Transverse colon (tissue), 4 donors: Measurements from ENCODE around the gene ADAMTS16. TPM values are rescaled to one million over a fixed set of nuclear protein-coding genes. Genes with fewer than 3 reads are reported as not detected.

ENCODE experiments used
- DNase-seq: peaks from one replicate; pipeline ENCODE4 v3.0.0-alpha.2; 2019
- H3K27ac ChIP-seq, 4 donors: fragments of 200-600 bp; sonication (generic); 2 replicates each; pipeline ENCODE4 v1.5.1; 2016 to 2018; ENCODE audit warnings: inconsistent platforms in 4 of 4
- H3K27me3 ChIP-seq: fragments of 200-600 bp; sonication (generic); 2 replicates; pipeline ENCODE4 v1.5.1; 2017; ENCODE audit warnings: inconsistent platforms
- H3K36me3 ChIP-seq, 4 donors: fragments of 200-600 bp; sonication (generic); 2 replicates each; pipeline ENCODE4 v1.5.1; 2017 to 2019; ENCODE audit warnings: inconsistent platforms in 4 of 4
- H3K4me1 ChIP-seq, 4 donors: fragments of 200-600 bp; sonication (generic); 2 replicates each; pipeline ENCODE4 v1.5.1; 2017 to 2020; ENCODE audit warnings: inconsistent platforms in 4 of 4
- H3K4me3 ChIP-seq, 4 donors: fragments of 200-600 bp; sonication (generic); 1 replicate in 1 of 4; 2 replicates in 3 of 4; pipeline versions ENCODE4 v1.5.1 to v1.6.1; 2017 to 2019; ENCODE audit warnings: inconsistent platforms in 4 of 4
- H3K9me3 ChIP-seq, 2 donors: fragments of 200-600 bp; sonication (generic); 2 replicates each; pipeline ENCODE4 v1.5.1; 2017 to 2019; ENCODE audit warnings: inconsistent platforms in 2 of 2
- EP300 ChIP-seq: sonication (generic); formaldehyde crosslinking; IDR thresholded peaks from one replicate; pipeline ENCODE4 v1.6.1; 2017; ENCODE audit warnings: antibody characterized with exemption, low read depth
- POLR2A ChIP-seq: fragments of 450-650 bp; IDR thresholded peaks from one replicate; pipeline ENCODE4 v1.6.1; 2016; ENCODE audit warnings: antibody characterized with exemption, mild to moderate bottlenecking, moderate library complexity
- POLR2AphosphoS5 ChIP-seq, 3 donors: sonication (generic); formaldehyde crosslinking; IDR thresholded peaks; one replicate each; pipeline ENCODE4 v1.6.1; 2016; ENCODE audit warnings: antibody characterized with exemption in 3 of 3
- WGBS, 2 donors: methylation state at CpG; one replicate each; pipeline ENCODE4 v1.1.5; 2018; ENCODE audit warnings: low coverage in 1 of 2; 5-methylcytosine and 5-hydroxymethylcytosine counted together
- in situ Hi-C, 4 donors: fragments of 200-750 bp; cut with MboI; loops; one replicate each; pipeline versions ENCODE4 v1.15.0 to v1.15.1; 2017; ENCODE audit warnings: low sequenced_read_pairs in 3 of 4, low pct_ligation_motif_present in 1 of 4, low pct_unique_long_range_greater_than_20kb in 1 of 4
- intact Hi-C: fragments of 100-400 bp; cut with DNase I; formaldehyde crosslinking; loops from one replicate; pipeline ENCODE4 v1.15.1; 2023; ENCODE audit warnings: low total_unique reads
- total RNA-seq, 4 donors: library from RNA; depleted of rRNA; stranded (reverse); fragments of >200 nt; gene quantifications; one replicate each; pipeline ENCODE4 v1.1.0, GENCODE V29; 2016
- TF ChIP-seq, protein P1 (sequence below), 5 experiments: fragments of 200-600 bp in 3 of 5; fragments of 450-650 bp in 2 of 5; sonication (generic) in 3 of 5; IDR thresholded peaks; 1 replicate in 2 of 5; 2 replicates in 3 of 5; pipeline ENCODE4 v1.5.1; 2016 to 2017; ENCODE audit warnings: antibody characterized with exemption in 5 of 5, inconsistent platforms in 3 of 5, mild to moderate bottlenecking in 2 of 5, moderate library complexity in 1 of 5

The ADAMTS16 gene
- total RNA-seq, 4 donors from 2014 or later = 0.68 to 4.4 TPM; not detected in 2

DNA sequence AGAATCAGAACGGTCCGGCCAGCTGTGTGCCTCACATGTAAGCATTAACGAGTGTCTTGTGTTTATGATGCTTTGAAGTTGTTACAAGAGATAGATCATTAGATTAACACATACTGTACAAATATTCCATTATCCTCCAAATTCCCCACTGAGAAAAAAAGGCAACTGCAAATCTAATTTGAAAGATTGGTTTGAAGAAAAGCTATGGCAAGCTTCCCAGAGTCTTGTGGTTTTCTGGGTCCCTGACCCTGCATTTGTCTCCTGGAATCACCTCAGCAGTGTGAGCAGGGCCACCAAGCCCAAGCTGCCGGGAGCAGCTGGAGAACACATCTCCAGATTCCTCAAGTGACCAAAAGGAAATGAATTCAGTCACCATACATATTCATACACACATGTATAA, 36.9 kb upstream of the ADAMTS16 start:
- Histone ChIP-seq H3K27me3 (no peaks in the 10 kb centered on the region), H3K27ac (no peak overlapping the region), H3K9me3 (peaks cover 0 to 5% of the 10 kb centered on the region in 2 donors), H3K36me3 (no peaks in the 10 kb centered on the region), H3K4me1 (no peaks in the 10 kb centered on the region), H3K4me3 (no peak overlapping the region)
- WGBS, 2 donors = 40 to 71% methylated on average over 3 to 4 of the region's 4 CpGs
- intact Hi-C loops (no loop called here), in situ Hi-C loops (no loop called here)
- TF ChIP-seq, protein P1, sequence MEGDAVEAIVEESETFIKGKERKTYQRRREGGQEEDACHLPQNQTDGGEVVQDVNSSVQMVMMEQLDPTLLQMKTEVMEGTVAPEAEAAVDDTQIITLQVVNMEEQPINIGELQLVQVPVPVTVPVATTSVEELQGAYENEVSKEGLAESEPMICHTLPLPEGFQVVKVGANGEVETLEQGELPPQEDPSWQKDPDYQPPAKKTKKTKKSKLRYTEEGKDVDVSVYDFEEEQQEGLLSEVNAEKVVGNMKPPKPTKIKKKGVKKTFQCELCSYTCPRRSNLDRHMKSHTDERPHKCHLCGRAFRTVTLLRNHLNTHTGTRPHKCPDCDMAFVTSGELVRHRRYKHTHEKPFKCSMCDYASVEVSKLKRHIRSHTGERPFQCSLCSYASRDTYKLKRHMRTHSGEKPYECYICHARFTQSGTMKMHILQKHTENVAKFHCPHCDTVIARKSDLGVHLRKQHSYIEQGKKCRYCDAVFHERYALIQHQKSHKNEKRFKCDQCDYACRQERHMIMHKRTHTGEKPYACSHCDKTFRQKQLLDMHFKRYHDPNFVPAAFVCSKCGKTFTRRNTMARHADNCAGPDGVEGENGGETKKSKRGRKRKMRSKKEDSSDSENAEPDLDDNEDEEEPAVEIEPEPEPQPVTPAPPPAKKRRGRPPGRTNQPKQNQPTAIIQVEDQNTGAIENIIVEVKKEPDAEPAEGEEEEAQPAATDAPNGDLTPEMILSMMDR (IDR thresholded peaks at IDR 0.05) = no peak
- TF ChIP-seq POLR2A (no peak), POLR2AphosphoS5 (IDR thresholded peaks at IDR 0.05) (no peak)
- DNase-seq = no peak

DNA sequence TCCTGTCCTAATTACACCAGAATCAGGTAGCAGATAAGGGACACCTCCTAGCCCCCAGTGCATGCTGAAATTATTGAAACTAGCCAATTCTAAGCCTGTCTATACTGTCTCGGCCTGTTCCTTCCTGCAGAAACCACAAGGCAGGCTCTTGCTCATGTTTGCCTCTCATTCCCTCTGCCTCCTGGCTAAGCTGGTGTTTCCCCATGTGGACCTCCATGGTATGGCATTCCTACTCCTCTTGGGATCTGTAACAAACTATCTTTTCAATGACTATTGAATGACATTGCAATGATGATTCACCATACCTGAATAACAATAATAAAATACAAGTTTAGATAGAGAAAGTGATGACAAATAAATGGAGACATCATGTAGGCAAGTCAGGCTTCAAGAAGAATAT, 35.6 kb upstream of the ADAMTS16 start:
- H3K27me3 ChIP-seq = no peaks in the 10 kb centered on the region
- H3K9me3 ChIP-seq = peaks cover 0 to 5% of the 10 kb centered on the region in 2 donors
- no peak for DNase-seq
- H3K36me3 ChIP-seq = no peaks in the 10 kb centered on the region
- H3K4me3 ChIP-seq = no peak overlapping the region
- in situ Hi-C loops (no loop called here), intact Hi-C loops (no loop called here)
- no peaks in the 10 kb centered on the region for H3K4me1 ChIP-seq
- H3K27ac ChIP-seq = no peak overlapping the region
- WGBS, 2 donors = 70 to 71% methylated on average over 1 of the region's 1 CpG
- TF ChIP-seq EP300 (no peak), POLR2AphosphoS5 (IDR thresholded peaks at IDR 0.05) (no peak), POLR2A (no peak)
- TF ChIP-seq, protein P1 (IDR thresholded peaks at IDR 0.05) = no peak

DNA sequence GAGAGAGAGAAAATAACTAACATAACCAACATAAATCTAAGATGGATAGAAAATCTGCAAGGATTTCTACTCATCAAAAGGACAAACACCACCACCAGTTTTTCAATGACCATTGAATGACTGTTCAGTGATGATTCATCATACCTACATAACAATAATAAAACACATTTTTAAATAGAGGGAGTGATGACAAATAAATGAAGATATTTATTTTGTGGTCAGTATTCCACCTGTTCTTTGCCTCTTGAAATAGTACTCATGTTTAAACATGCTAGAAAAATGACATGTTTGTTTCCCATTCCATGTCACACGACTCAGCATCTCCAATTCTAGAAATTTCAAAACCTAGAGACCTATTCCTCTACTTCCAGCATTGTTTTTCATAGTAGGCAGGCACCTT, 34.6 kb upstream of the ADAMTS16 start:
- intact Hi-C loops = no loop called here
- 15 to 53% methylated on average over 1 of the region's 1 CpG for WGBS, 2 donors
- TF ChIP-seq, protein P1 (IDR thresholded peaks at IDR 0.05) = no peak
- TF ChIP-seq EP300 (no peak), POLR2A (no peak), POLR2AphosphoS5 (IDR thresholded peaks at IDR 0.05) (no peak)

DNA sequence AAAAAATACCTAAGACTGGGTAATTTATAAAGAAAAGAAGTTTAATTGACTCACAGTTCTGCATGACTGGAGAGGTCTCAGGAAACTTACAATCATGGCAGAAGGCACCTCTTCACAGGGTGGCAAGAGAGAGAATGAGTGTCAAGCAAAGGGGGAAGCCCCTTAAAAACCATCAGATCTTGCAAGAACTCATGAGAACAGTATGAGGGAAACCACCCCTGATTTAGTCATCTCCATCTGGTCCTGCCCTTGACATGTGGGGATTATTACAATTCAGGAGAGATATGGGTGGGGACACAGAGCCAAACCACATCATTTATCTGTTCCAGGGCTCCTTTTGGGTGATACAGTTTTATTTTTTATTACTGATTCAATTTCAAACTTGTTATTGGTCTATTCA, 23.2 kb upstream of the ADAMTS16 start:
- H3K27me3 ChIP-seq = no peaks in the 10 kb centered on the region
- TF ChIP-seq POLR2AphosphoS5 (IDR thresholded peaks at IDR 0.05) (no peak), EP300 (no peak), POLR2A (no peak)
- TF ChIP-seq, protein P1 (IDR thresholded peaks at IDR 0.05) = no peak
- in situ Hi-C loops = no loop called here
- intact Hi-C loops = no loop called here
- no peaks in the 10 kb centered on the region for H3K36me3 ChIP-seq
- H3K4me3 ChIP-seq = no peak overlapping the region
- H3K9me3 ChIP-seq = peaks cover 0 to 4% of the 10 kb centered on the region in 2 donors
- no peaks in the 10 kb centered on the region for H3K4me1 ChIP-seq
- H3K27ac ChIP-seq = no peak overlapping the region
- DNase-seq = no peak

More for the DNA sequence above, 34.6 kb upstream of the ADAMTS16 start:
- in situ Hi-C loops = no loop called here
- Histone ChIP-seq H3K4me1 (no peaks in the 10 kb centered on the region), H3K4me3 (no peak overlapping the region), H3K9me3 (peaks cover 0 to 5% of the 10 kb centered on the region in 2 donors), H3K27me3 (no peaks in the 10 kb centered on the region), H3K36me3 (no peaks in the 10 kb centered on the region), H3K27ac (no peak overlapping the region)
- DNase-seq = no peak
